Measurements from ENCODE around the gene RBL2. TPM values are rescaled to one million over a fixed set of nuclear protein-coding genes. Genes with fewer than 3 reads are reported as not detected.

Gene RBL2
- total RNA-seq, 1 experiment from 2014 or later = 33.4 TPM

DNA sequence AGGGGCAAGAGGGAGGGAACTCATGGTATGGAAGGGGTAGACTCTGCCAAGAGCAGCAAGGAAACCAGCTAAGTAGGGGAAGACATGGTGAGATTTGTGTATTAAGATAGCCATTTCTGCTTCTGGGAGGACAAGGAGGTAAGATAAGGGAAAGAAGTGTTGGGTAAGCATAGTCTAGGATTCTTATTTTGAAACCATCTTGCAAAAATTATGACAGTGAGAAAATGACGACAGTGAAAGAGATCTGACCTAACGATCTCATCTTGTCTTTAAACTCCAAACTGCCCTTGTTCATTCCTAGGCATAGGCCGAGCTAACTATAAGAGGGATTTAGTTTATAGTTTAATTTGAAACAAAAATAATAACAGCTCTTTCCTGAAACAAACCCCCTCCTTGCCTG, 5.6 kb upstream of the RBL2 start (continued):
- TF ChIP-seq SIN3A (IDR thresholded peaks at IDR 0.05; ENCODE audit: low read depth) (no peak), TCF7L2 (IDR thresholded peaks at IDR 0.05; ENCODE audit: borderline replicate concordance, extremely low read depth, insufficient read depth, insufficient read length) (no peak), EZH2phosphoT487 (IDR thresholded peaks at IDR 0.05; ENCODE audit: borderline replicate concordance) (no peak), SRF (IDR thresholded peaks at IDR 0.05; ENCODE audit: low read depth) (no peak), ZFX (IDR thresholded peaks at IDR 0.05) (no peak)

DNA sequence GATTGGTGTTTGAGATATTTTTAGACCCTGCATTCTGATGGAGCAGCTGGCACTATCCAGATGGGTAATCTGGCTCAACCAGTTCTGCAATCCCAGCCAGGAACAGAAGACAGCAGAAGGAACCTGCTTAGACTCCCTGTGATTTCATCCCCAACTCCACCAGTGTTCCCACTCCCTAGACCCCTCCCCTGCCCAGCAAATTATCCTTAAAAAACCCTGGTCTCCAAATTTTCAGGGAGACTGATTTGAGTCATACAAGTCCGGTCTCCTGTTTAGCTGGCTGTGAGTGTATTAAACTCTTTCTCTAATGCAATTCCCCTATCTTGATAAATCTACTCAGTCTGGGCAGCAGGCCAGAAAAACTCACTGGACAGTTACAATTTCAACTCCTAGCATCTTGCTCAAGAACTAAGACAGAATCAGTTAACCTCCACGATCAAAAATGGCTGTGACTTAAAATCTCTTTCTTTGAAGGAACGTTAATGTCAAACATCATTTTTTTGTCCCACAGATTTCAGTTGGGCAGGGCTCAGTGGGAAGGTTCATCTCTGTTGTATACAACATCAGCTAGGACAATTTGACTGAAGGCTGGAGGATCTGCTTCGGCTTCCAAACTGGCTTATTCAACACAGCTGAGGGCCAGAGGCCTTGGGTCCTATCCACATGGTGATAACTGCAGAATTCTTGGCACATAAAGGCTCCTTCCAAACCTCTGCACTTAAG, 4.9 kb upstream of the RBL2 start:
- no peak overlapping the region for H2AFZ ChIP-seq (ENCODE audit: low read depth, low read length, poor library complexity, severe bottlenecking)
- intact Hi-C loops (cut with micrococcal nuclease) = no loop called here
- peak overlapping the region; percentile 15 for H3K4me2 ChIP-seq (ENCODE audit: low read length)
- H3K79me2 ChIP-seq (ENCODE audit: insufficient read depth, low read length) = no peaks in the 10 kb centered on the region
- no peak overlapping the region for H3K9ac ChIP-seq (ENCODE audit: low read length)
- H3K4me1 ChIP-seq (ENCODE audit: control insufficient read depth in 1 of 2, insufficient read depth in 2 of 2, low read length in 2 of 2) = peaks cover 17 to 18% of the 10 kb centered on the region in 2 experiments; a peak in 3 of 4 replicates
- no peak overlapping the region for H3K27ac ChIP-seq (ENCODE audit: low read depth, low read length)
- H3K36me3 ChIP-seq (ENCODE audit: control insufficient read depth in 1 of 2, insufficient read depth in 2 of 2, low read length in 2 of 2) = no peaks in the 10 kb centered on the region
- no peaks in the 10 kb centered on the region for H3K27me3 ChIP-seq (ENCODE audit: insufficient read depth, low read length)
- POLR2A ChIA-PET = no interaction called here
- TF ChIP-seq MAX (IDR thresholded peaks at IDR 0.05) = no peak
- TF ChIP-seq CTCF (IDR thresholded peaks at IDR 0.05 in 2 of 3, conservative IDR thresholded peaks at IDR 0.05 in 1 of 3; ENCODE audit: borderline replicate concordance in 1 of 3, insufficient read depth in 1 of 3, low read depth in 2 of 3, low read length in 2 of 3) = no peak
- TF ChIP-seq CEBPB (IDR thresholded peaks at IDR 0.05; ENCODE audit: low read depth) = no peak
- TF ChIP-seq TCF7L2 (IDR thresholded peaks at IDR 0.05; ENCODE audit: borderline replicate concordance, extremely low read depth, insufficient read depth, insufficient read length) = no peak
- TF ChIP-seq SRF (IDR thresholded peaks at IDR 0.05; ENCODE audit: low read depth) = no peak
- no peak for TF ChIP-seq REST (IDR thresholded peaks at IDR 0.05; ENCODE audit: low read depth)
- no peak for TF ChIP-seq RAD21 (IDR thresholded peaks at IDR 0.05; ENCODE audit: low read depth)
- TF ChIP-seq ELF1 (IDR thresholded peaks at IDR 0.05; ENCODE audit: borderline replicate concordance, low read depth) = no peak
- no peak for TF ChIP-seq FOSL1 (IDR thresholded peaks at IDR 0.05; ENCODE audit: low read depth)
- no peak for TF ChIP-seq SIN3A (IDR thresholded peaks at IDR 0.05; ENCODE audit: low read depth)
- TF ChIP-seq POLR2A (IDR thresholded peaks at IDR 0.05; ENCODE audit: borderline replicate concordance, extremely low read depth, insufficient read depth, insufficient read length) = no peak
- no peak for TF ChIP-seq ATF3 (IDR thresholded peaks at IDR 0.05)
- no peak for TF ChIP-seq ZNF274 (IDR thresholded peaks at IDR 0.05; ENCODE audit: low read depth, low read length)
- no peaks in the 10 kb centered on the region for H3K9me2 ChIP-seq (ENCODE audit: insufficient read depth)
- no peak; the same call in 1 of the 2 replicates for ATAC-seq
- RAD21 ChIA-PET (ENCODE audit: low non-redundant PET in 1 of 2, low total read pairs in 2 of 2, uncharacterized antibody in 2 of 2, unreplicated experiment in 2 of 2) = no interaction called here
- CTCF ChIA-PET = no interaction called here
- H3K9me3 ChIP-seq (ENCODE audit: control insufficient read depth in 1 of 2, insufficient read depth in 1 of 2, low read depth in 1 of 2, low read length in 2 of 2) = no peaks in the 10 kb centered on the region
- H4K20me1 ChIP-seq (ENCODE audit: insufficient read depth) = no peaks in the 10 kb centered on the region
- no peak for DNase-seq (ENCODE audit: low read depth, low spot score)
- H3K4me3 ChIP-seq (replicated peaks in 1 of 2; ENCODE audit: low read depth in 1 of 2, low read length in 2 of 2) = no peak overlapping the region
- no TSS peak for BruUV-seq (replicated peaks)
